Measurements from ENCODE around the gene PSEN2.

The PSEN2 gene

GRCh38 chr1:226872437-226872836 is 2.0 kb downstream of the PSEN2 start:
- Histone ChIP-seq H3K27me3 (ENCODE audit: low read depth) (no peaks in the 10 kb centered on the region), H3K9me3 (no peaks in the 10 kb centered on the region), H3K4me1 (peaks cover 19% of the 10 kb centered on the region), H3K4me3 (no peak overlapping the region), H3K36me3 (replicated peaks) (peaks cover 12% of the 10 kb centered on the region)
- no peak for DNase-seq (ENCODE audit: low spot score in 2 of 2)
- in situ Hi-C loops (cut with MboI; ENCODE audit: low sequenced_read_pairs) = no loop called here

- Histone ChIP-seq H3K9me3 (no peaks in the 10 kb centered on the region), H3K4me3 (no peak overlapping the region), H3K36me3 (replicated peaks) (peaks cover 12% of the 10 kb centered on the region), H3K27me3 (ENCODE audit: low read depth) (no peaks in the 10 kb centered on the region), H3K4me1 (peaks cover 19% of the 10 kb centered on the region)
- in situ Hi-C loops (cut with MboI; ENCODE audit: low sequenced_read_pairs) = no loop called here
- peak in 1 of 2 experiments; percentile 42 for DNase-seq (ENCODE audit: low spot score in 2 of 2)
Measured at GRCh38 chr1:226873771-226874578, 3.6 kb downstream of the PSEN2 start.

DNA sequence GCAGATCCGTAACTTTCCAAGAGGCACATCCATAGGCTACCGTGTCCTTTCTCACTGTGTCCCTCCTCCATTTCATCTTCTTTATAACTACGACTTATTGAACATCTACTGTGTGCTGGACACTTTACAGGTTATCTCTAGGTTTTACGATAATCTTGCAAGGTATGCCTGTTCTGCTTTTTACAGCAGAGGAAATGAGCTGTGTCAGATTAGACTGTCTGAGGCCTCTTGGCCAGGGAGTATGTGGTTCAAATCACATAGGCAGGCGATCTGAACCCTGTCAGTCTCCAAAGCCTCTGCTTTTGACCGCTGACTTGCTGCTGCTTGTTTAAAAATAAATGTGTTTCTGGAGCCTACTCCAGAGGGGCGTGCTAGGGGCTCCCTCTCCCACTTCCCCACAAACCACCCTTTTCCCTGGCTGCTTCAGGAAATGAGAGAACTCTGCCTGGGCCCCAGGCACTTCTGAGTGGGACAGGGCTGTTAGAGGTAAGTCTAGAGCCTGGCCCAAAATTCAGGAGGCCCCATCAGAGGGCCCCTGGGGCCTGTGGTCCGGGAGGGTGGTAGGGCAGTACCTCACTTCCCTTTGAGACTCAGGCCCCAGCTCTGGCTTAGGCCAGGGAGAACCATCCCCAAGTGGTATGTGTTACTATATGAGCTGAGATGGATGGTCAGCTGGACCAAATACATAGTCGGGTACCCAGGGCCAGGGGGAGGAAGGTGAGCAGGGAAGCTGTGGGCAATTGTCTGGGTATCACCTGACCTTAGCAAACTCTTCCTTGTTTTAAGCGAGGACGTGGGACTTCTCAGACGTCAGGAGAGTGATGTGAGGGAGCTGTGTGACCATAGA is 4.4 kb downstream of the PSEN2 start:
- DNase-seq (ENCODE audit: low spot score in 2 of 2) = no peak
- H3K27me3 ChIP-seq (ENCODE audit: low read depth) = no peaks in the 10 kb centered on the region
- H3K4me1 ChIP-seq = peaks cover 19% of the 10 kb centered on the region
- H3K9me3 ChIP-seq = no peaks in the 10 kb centered on the region
- in situ Hi-C loops (cut with MboI; ENCODE audit: low sequenced_read_pairs) = no loop called here
- H3K4me3 ChIP-seq = no peak overlapping the region
- peaks cover 15% of the 10 kb centered on the region for H3K36me3 ChIP-seq (replicated peaks)

GRCh38 chr1:226875641-226876295 is 5.4 kb downstream of the PSEN2 start:
- in situ Hi-C loops (cut with MboI; ENCODE audit: low sequenced_read_pairs) = no loop called here
- Histone ChIP-seq H3K36me3 (replicated peaks) (peaks cover 18% of the 10 kb centered on the region), H3K4me1 (peaks cover 16% of the 10 kb centered on the region), H3K9me3 (no peaks in the 10 kb centered on the region), H3K27me3 (ENCODE audit: low read depth) (no peaks in the 10 kb centered on the region), H3K4me3 (no peak overlapping the region)
- DNase-seq (ENCODE audit: low spot score in 2 of 2) = no peak

DNA sequence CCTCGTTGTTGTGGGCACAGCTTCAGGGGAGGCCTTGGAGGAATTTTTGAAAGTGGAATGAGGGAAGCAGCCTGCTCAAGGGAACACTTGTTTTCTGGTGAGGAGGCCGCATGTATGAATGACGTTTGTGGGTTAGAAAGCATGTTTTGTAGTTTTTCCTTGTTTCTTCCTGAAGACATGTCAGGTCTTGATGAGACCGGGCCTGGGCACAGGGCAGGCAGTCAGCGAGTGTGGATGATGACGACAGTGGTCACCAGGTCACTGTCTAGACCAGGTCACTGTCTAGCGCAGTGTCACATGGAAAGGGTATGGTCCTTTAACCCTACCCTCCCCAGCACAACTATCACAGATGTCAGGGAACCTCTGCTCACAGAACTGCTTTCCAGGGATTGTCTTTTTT is 7.3 kb downstream of the PSEN2 start:
- in situ Hi-C loops (cut with MboI; ENCODE audit: low sequenced_read_pairs) = no loop called here
- Histone ChIP-seq H3K27me3 (ENCODE audit: low read depth) (no peaks in the 10 kb centered on the region), H3K4me1 (peaks cover 5% of the 10 kb centered on the region), H3K4me3 (no peak overlapping the region), H3K9me3 (no peaks in the 10 kb centered on the region), H3K36me3 (replicated peaks) (peaks cover 25% of the 10 kb centered on the region)
- DNase-seq (ENCODE audit: low spot score in 2 of 2) = no peak

DNA sequence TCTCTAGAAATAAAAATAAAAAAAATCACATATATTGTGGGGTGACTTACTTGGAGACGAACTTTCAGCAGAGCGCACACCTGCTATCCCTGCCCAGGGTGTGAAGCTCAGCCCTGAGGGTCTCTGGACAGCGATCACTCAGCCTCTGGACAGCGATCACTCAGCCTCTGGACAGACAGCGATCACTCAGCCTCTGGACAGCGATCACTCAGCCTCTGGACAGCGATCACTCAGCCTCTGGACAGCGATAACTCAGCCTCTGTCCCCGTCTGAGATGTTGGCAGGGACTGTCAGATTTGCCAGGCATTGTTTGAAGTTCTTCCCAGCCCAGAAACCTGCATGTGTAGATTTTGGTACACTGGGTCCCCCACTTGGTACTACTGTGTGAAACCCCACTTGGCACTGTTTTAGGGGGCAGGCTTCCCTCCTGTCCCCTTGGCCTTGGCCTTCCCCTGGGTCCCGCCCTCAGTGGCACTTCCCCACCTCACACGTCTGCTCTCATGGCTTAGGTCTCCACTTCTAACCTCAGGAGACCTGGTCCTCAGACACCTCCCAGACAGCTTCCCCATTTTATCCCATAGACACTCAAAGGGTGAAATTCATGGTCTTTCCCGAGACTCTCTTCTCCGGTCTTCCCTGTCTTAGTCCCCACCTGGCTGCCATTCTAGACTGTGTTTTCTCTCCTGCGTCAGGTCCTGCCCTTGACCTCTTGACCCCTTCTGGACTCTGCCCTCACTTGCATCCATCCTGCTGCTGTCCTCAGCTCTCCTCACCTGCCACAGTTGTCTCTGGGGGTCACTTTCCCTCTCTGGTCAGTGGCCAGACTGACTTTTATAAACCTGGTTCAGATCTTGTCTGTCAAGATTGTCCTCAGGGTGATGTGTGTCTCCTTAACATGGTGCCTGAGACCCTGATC is 10.2 kb downstream of the PSEN2 start:
- Histone ChIP-seq H3K9me3 (no peaks in the 10 kb centered on the region), H3K27me3 (ENCODE audit: low read depth) (no peaks in the 10 kb centered on the region), H3K4me1 (no peaks in the 10 kb centered on the region), H3K36me3 (replicated peaks) (peaks cover 19% of the 10 kb centered on the region), H3K4me3 (no peak overlapping the region)
- in situ Hi-C loops (cut with MboI; ENCODE audit: low sequenced_read_pairs) = no loop called here
- DNase-seq (ENCODE audit: low spot score in 2 of 2) = no peak

GRCh38 chr1:226881515-226882185 is 11.2 kb downstream of the PSEN2 start:
- Histone ChIP-seq H3K36me3 (replicated peaks) (peaks cover 13% of the 10 kb centered on the region), H3K27me3 (ENCODE audit: low read depth) (no peaks in the 10 kb centered on the region), H3K9me3 (no peaks in the 10 kb centered on the region), H3K4me3 (no peak overlapping the region), H3K4me1 (no peaks in the 10 kb centered on the region)
- in situ Hi-C loops (cut with MboI; ENCODE audit: low sequenced_read_pairs) = no loop called here
- no peak for DNase-seq (ENCODE audit: low spot score in 2 of 2)

DNA sequence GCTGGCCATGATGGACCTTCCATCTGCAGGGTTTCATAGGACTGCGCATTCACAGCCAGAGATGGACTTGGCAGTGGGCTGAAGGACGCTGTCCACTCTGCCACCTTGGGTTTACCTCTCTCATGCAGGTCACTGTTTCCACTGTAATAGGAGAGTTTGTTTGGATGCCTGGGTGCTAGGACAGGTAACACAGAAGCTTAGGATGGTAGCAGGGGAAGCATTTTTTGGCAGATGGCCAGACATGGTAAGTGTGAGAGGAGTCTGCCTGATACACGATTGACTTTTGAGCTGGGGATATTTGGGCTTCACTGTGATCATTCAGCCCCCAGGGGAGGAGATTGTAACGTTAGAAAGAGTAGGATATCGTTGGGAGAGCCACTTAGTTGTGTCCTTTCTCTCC is 11.8 kb downstream of the PSEN2 start:
- Histone ChIP-seq H3K9me3 (no peaks in the 10 kb centered on the region), H3K4me1 (no peaks in the 10 kb centered on the region), H3K4me3 (no peak overlapping the region), H3K27me3 (ENCODE audit: low read depth) (no peaks in the 10 kb centered on the region), H3K36me3 (replicated peaks) (peaks cover 13% of the 10 kb centered on the region)
- DNase-seq (ENCODE audit: low spot score in 2 of 2) = no peak
- in situ Hi-C loops (cut with MboI; ENCODE audit: low sequenced_read_pairs) = no loop called here

DNA sequence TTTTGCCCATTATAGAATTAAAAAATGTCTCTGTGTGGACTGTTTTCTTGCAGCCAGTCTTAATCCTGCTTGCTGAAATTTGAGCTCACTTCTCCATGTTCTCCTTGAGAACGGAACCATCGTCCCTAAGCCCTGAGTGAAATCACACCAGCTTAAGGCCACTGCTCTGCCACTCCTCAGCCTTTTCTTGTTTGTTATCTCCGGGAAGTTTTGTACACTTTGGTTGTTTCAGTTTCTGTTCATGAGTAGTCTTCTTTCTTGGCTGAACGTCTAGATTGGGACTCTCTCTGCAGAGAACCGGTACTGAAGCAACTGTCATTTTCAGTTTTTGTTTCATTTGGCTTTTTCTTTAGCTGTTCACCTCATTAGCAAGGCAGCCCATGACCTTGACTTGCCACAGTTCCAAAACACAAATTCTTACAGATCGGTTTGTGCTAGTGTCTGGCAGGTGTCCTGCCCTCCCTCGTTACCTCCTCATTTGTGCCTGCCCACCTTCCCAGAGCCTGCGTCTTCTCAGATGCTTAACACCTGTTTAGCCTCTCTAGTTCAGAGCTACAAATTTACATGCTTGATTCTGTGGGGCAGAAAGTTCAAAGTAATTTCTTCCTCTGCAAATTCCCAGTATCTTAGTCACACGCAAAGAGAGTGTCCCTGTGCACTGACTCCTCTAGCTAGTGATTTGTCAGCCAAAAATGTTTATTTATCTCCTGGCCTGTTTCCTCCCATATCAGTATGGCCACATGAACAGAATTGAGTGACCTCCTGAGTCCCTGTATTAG is 12.4 kb downstream of the PSEN2 start:
- DNase-seq (ENCODE audit: low spot score in 2 of 2) = no peak
- in situ Hi-C loops (cut with MboI; ENCODE audit: low sequenced_read_pairs) = no loop called here
- peaks cover 13% of the 10 kb centered on the region for H3K36me3 ChIP-seq (replicated peaks)

GRCh38 chr1:226883630-226884029 is 13.2 kb downstream of the PSEN2 start:
- H3K36me3 ChIP-seq (replicated peaks) = peaks cover 13% of the 10 kb centered on the region
- in situ Hi-C loops (cut with MboI; ENCODE audit: low sequenced_read_pairs) = no loop called here

More for the DNA sequence above, 12.4 kb downstream of the PSEN2 start:
- Histone ChIP-seq H3K4me3 (no peak overlapping the region), H3K9me3 (no peaks in the 10 kb centered on the region), H3K4me1 (no peaks in the 10 kb centered on the region), H3K27me3 (ENCODE audit: low read depth) (no peaks in the 10 kb centered on the region)

DNA sequence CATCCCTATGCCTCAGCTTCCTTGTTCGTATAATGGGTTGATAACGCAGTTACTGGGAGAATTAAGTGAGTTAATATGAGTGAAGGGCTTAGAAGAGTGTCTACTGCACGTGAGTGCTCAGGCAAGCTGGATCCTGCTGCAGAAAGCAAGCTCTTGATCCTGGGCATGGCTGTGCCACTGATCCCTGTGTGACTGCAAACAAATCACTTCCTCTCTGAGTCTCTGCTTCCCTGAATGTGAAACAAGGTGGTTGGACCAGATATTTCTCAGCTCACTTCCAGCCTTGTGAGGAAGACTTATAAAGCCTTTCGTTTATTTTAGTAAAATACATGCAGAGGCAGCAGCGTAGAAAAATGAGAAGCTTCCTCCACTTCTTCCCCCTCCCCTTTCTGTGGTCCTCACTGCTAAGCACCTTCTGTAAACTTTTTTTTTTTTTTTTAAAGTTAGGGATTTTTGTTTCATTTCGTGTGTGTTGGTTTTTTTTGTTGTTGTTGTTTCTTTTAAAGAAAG is 13.8 kb downstream of the PSEN2 start:
- no peaks in the 10 kb centered on the region for H3K27me3 ChIP-seq (ENCODE audit: low read depth)
- peaks cover 16% of the 10 kb centered on the region for H3K36me3 ChIP-seq (replicated peaks)
- no peak overlapping the region for H3K4me3 ChIP-seq
- H3K4me1 ChIP-seq = no peaks in the 10 kb centered on the region
- H3K9me3 ChIP-seq = no peaks in the 10 kb centered on the region
- DNase-seq (ENCODE audit: low spot score in 2 of 2) = no peak
- in situ Hi-C loops (cut with MboI; ENCODE audit: low sequenced_read_pairs) = no loop called here

More at GRCh38 chr1:226883630-226884029, 13.2 kb downstream of the PSEN2 start:
- DNase-seq (ENCODE audit: low spot score in 2 of 2) = no peak
- Histone ChIP-seq H3K4me1 (no peaks in the 10 kb centered on the region), H3K9me3 (no peaks in the 10 kb centered on the region), H3K27me3 (ENCODE audit: low read depth) (no peaks in the 10 kb centered on the region), H3K4me3 (no peak overlapping the region)
